GM12878 (cell line): ENCODE data around the gene SEPTIN6. TPM values are rescaled to one million over a fixed set of nuclear protein-coding genes. Genes with fewer than 3 reads are reported as not detected.

Experiments
- E2F8 ChIP-seq: fragments of 450-650 bp; IDR thresholded peaks from 2 replicates; pipeline ENCODE4 v1.6.1; 2018; ENCODE audit warnings: mild to moderate bottlenecking, low read depth, moderate library complexity; ENCODE audit not compliant: partially characterized antibody
- MAX ChIP-seq: IDR thresholded peaks from 2 replicates; pipeline ENCODE4 v1.6.1; 2012; ENCODE audit warnings: low read depth, low read length, improper control_type of control experiment
- PBX3 ChIP-seq: IDR thresholded peaks from 2 replicates; pipeline ENCODE4 v1.6.1; 2011; ENCODE audit warnings: mild to moderate bottlenecking, low read depth, low read length, moderate library complexity; ENCODE audit not compliant: insufficient replicate concordance
- USF2 ChIP-seq: IDR thresholded peaks from 2 replicates; pipeline ENCODE4 v1.6.1; 2011; ENCODE audit warnings: low read depth, low read length, improper control_type of control experiment, borderline replicate concordance
- ZZZ3 ChIP-seq: IDR thresholded peaks from 2 replicates; pipeline ENCODE4 v1.6.1; 2011; ENCODE audit warnings: low read depth; ENCODE audit not compliant: control insufficient read depth, insufficient read length
- polyA plus RNA-seq, 11 experiments: library from polyadenylated mRNA; depleted of rRNA in 4 of 11; unstranded in 6 of 11; stranded (reverse) in 5 of 11; fragments of >200 nt; fragmentation: Nextera tagmentation in 4 of 11; fragmentation: Illumina TruSeq in 1 of 11; extraction: Ambion mirVana in 4 of 11; extraction: Trizol in 1 of 11; gene quantifications; 1 replicate in 1 of 11; 2 replicates in 10 of 11; pipeline versions ENCODE4 v1.2.1 to v1.2.3, GENCODE V29; 2011 to 2016; ENCODE audit warnings: inconsistent platforms in 2 of 11, missing spikeins in 2 of 11, low read depth in 1 of 11
- total RNA-seq, 4 experiments: library from RNA; depleted of rRNA in 3 of 4; stranded (reverse); fragments of >200 nt in 3 of 4; fragmentation: Illumina TruSeq in 1 of 4; extraction: Trizol in 1 of 4; gene quantifications; 2 replicates each; pipeline versions ENCODE4 v1.2.1 to v1.2.3, GENCODE V29; 2013 to 2021

The SEPTIN6 gene
- total and polyA plus RNA-seq, 10 of the 15 experiments (the other 5 are each of a cell fraction or from before 2014, with no cell fraction given): 37.2 to 353 (median 154) TPM

GRCh38 chrX:119672426-119672825, 20.5 kb downstream of the SEPTIN6 start (continued):
- no peak for TF ChIP-seq PBX3
- no peak for TF ChIP-seq MAX
- TF ChIP-seq E2F8: no peak
- no peak for TF ChIP-seq ZZZ3
- no peak for TF ChIP-seq USF2
